ENCODE results near the gene HERC2.
"Not testable (repeated sequence)": the region's sequence is repeated elsewhere in the genome, so short reads cannot be mapped to it uniquely, and the experiment has no call there.

HERC2 gene

DNA sequence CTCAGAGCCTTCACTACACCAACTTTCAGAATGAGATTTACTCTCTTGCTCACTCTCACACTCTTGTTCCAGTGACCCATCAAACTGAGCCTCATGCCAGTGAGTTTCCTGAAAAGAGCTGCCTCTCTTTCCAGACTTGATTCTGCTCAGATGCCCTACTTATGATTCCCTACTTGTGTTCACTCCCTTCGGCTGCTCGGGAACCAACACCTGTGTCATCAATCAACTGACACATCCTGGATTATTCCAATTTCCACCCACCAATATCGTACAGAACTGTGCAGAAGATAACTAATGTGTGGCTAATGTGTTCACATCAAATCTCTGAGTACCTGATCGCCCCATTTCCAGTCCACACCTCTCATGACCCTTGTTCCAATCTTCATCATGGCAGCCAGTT is 100.3 kb downstream of the HERC2 start:
- not testable (repeated sequence) for DNase-seq

DNA sequence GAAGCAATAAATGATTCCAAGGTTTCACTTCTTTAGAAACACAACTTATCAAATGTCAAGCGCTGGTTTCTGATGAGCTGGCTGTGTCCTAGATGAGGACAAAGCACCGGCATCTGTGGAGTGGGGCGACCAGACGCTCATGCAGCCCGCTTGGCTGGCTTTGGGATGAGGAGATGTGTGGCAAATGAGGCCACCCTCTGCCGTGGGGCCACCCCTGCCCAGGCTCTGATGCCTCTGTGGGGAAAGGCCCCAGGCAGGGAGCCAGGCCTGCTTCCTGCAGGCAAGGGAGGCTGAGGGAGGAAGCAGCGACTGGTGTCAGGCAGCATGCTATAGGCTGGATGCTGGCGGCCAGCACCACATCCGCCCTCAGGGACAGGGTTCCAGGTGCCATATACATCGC is 102.9 kb downstream of the HERC2 start:
- no peak for DNase-seq

GRCh38 chr15:28216946-28217546 is 104.9 kb downstream of the HERC2 start:
- not testable (repeated sequence) for DNase-seq

DNA sequence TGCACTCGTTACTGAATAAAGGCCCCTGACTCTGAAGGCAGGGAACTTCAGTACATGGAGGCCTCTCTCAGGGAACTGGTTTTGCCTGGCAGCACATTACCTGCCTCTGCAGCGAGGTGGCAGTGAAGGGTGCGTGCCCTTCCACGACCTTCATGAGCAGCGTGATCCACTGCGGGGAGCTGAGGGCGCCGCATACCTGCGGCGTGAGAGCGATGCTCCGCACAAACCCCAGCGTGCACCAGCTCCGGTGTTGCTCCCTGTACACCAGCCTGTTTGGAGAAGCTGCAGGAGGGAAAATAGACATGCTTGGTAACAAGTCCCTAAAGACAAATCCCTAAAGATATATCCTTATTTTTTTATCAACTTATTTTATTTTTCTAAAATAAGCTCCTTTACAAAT is 106.5 kb downstream of the HERC2 start:
- not testable (repeated sequence) for DNase-seq

DNA sequence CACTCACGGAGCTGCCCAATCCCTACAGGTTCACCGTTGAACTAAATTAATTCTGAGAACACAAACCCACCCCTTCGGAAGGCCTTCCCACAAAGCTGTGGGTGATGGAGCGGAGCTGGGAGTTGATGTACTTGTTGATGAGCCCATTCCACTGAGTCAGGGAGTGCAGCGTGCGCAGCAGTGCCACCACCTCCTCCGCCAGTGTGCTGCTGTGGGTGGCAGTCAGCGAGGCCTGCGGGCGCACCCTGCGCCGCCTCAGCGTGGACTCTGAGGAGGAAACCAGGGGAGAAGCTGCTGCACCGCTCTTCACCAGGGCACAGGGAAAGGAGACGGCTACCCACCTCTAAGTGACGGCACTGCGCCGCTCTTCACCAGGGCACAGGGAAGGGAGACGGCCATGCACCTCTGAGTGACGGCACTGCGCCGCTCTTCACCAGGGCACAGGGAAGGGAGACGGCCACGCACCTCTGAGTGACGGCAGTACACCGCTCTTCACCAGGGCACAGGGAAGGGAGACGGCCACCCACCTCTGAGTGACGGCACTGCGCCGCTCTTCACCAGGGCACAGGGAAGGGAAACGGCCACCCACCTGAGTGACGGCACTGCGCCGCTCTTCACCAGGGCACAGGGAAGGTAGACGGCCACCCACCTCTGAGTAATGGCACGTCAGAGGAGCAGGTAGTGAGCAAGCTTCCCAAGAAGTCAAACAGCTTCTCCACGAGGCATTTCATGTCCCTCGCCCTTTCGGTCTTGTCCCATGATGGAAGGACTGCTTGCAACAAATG is 107.8 kb downstream of the HERC2 start:
- DNase-seq, result not testable (repeated sequence)

GRCh38 chr15:28213393-28213792 is 108.6 kb downstream of the HERC2 start:
- not testable (repeated sequence) for DNase-seq

GRCh38 chr15:28208583-28208982 is 113.4 kb downstream of the HERC2 start:
- DNase-seq, result no peak

GRCh38 chr15:28205640-28206039 is 116.3 kb downstream of the HERC2 start:
- DNase-seq, result not testable (repeated sequence)

GRCh38 chr15:28203055-28203828 is 118.7 kb downstream of the HERC2 start:
- DNase-seq, result not testable (repeated sequence)

GRCh38 chr15:28202124-28202523 is 119.9 kb downstream of the HERC2 start:
- not testable (repeated sequence) for DNase-seq

- DNase-seq, result not testable (repeated sequence)
Observed at GRCh38 chr15:28198215-28198614, 123.8 kb downstream of the HERC2 start.

DNA sequence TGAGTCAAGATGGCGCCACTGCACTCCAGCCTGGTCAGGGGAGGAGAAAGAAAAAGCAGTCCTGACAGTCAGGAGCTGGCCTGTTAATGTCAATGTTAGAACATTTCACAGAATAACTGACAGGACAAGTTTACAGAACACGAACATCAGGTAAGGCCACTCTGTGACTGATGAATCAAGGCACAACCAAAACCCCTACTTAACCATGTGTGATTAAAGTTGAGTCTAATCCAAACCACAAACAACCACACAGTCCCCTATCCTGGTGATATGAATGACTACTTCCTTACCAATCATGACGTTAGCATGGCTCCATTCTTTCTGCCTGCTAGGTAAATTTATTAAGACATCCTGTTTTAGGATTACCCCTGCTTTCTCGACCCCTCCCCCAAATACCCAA is 124.3 kb downstream of the HERC2 start:
- DNase-seq, result not testable (repeated sequence)

DNA sequence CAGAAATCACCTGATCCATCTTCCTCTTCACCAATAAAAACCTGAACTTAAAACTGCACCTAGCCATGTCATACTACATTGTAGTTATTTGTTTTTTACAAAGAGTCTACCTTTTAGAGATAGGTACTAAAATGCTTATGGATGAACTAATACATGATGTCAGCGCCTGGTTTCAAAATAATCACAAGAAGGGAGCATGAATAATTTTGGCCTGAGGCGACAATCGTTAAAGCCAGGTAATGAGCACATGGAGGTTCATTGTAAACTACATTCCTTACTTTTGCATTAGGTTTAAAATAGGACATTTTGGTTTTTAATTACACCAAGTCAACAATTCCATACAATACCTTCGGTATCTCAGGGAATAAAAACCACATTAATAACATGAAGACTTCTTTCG is 125.4 kb downstream of the HERC2 start:
- DNase-seq, result not testable (repeated sequence)

DNA sequence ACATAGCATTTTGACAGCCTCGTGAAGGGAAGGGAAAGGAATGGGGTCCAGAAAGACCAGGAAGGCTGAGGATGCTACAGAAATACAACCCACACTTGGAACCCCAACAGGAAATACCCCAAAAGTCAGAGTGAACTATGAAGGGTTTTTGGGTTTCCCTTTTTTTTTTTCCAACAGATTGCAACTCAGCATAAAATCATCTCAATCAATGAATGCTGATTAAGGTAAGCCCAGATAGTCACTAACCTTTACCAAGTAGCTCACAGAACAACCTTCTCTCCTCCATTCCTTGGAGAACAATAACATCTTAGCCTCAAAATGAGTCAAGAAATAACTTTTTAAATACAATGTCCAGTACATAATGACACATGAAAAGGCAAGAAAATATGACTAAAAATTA is 129.2 kb downstream of the HERC2 start:
- DNase-seq, result no peak

- no peak for DNase-seq
Observed at GRCh38 chr15:28191832-28192231, 130.1 kb downstream of the HERC2 start.

DNA sequence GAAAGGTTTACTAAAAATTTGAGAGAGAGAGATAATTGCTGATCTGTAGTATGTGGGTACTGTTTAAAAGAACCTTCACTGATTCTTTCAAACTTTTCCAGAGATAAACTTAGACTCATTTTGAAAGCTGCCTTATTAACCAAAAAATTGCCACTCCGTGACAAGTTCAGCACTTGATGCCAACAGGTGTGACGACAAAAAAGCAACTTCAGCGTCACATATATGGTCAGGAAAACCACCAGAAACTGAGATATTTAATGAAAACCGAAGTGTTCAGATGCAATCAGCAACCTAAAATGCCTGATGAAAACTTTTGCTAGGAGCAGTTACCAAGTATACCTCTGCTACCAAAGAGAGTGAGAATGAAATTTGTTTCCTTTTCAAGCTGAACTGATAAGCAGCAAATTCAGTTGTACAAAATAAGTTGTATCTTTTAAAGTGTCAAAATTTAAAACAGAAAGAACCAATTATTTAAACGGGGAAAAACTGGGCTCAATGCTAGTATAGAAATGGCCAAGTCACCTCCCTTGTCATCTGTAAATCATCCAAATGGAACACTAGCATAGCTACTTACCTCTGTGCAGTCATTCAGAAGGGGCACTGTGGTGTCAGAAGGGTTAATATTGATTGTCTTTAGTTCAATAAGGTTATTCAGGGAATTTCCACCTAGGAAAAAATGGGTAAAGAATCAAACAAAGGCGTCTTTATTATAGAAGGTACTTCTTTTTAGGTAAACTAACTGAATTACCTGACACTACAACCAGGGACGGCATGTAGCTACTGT is 131.4 kb downstream of the HERC2 start:
- DNase-seq, result no peak

DNA sequence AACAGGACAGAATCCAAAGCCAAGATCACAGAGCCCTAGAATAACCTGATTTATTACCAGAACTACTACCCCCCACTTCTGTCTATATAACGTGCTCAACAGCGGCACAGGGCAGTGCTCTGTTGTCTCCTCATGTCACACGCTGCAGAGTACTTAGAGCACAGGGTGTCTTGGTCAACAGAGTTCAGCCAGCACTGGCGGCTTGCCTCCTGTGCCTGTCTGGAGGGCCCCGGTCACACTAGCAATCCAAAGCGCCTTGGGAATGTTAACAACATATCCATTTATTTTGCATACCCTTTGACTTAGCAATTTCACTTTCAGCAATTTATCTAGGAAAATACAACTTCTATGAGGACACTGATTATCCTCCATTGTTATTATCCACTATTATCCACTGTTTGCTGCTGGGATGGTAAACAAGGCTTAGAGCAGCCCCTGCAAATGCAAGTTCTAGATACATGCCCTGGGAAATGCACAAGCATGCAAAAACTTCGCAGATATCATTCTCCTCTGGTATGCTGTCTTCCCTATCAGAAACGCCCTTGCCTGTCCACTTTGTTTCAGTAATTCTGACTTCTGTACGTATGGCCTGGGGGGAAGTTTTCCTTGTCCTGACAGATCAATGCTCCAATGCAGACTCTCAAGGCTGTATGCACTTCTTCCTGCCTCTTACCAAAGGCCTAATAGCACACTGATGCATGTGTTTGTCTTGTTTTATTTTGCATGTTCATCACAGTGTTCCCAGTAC is 136.7 kb downstream of the HERC2 start:
- no peak for DNase-seq

DNA sequence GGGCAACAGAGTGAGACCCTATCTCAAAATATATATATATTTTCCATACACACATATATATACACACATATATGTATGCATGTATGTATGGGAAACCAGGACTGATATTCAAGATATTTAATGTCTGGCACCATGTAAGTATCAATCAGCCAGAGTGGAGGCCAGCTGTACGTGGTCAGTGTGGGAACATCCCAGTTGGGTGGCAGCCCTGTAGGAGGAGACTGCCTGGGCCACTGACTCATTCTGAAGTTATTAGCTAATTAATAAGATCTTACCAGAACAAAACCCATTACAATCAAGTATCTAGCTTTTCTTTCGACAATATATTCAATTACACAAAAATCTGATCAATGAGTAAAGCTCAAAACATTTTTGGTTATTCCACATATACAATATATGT is 137.8 kb downstream of the HERC2 start:
- no peak for DNase-seq

DNA sequence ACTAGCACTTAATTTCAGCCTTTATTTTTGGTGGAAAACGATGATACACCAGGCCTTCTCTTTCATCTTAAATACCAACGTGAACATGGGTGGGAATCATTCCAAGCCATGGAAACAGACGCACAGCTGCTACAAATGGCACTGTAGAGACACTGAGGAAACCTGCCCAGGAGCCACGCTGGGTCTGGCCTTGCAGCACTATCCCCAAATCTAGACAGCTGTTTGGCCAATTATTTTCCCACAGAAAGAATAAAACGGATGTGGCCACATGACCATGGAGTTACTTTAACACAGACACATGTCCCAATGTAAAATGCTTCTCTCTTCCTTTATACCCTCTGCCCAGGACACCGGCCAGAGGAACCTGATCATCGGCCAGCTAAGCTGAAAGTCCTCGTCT is 139.2 kb downstream of the HERC2 start:
- no peak for DNase-seq

GRCh38 chr15:28182216-28182615 is 139.8 kb downstream of the HERC2 start:
- DNase-seq, result no peak

DNA sequence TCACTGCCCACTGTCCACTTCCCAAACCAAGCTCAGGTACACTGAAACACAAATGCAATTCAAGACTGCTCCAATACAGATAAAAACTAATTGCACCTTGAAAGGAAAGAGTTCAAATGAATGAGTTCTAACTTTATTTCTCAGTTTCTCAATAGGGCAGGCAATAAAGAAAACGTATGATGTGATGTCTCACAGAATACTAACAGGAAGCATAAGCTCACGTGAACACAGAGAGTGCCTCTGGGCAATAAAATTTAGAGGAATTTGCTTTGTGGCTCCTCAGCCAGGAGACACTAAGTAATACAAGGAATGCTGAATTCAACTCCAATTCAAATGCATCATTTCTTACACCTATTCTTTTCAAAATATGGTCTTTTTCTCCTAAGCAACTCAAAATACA is 140.6 kb downstream of the HERC2 start:
- DNase-seq, result no peak

DNA sequence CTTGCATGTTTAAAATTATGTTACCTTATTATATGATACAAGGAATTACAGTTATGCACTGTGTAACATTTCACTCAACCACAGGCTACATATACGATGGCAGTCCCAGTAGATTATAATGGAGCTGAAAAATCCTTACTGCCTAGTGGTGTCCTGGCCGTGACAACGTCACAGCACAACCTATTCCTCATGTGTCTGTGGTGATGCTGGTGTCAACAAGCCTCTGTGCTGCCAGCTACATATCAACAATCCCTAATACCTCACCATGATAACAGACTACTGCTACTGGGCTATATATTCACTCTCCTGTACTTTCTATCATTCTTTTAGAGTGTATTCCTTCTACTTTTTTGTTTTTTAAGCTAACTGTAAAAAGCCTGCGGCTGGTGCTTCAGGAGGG is 142.7 kb downstream of the HERC2 start:
- DNase-seq, result no peak

Measured in stimulated activated CD4-positive, alpha-beta T cell treated with anti-CD3 and anti-CD28 coated beads, Interleukin-4, amount 100 ng/mL, for 24 hours (primary cell).